Measurements from ENCODE around the gene ISYNA1. TPM values are rescaled to one million over a fixed set of nuclear protein-coding genes. Genes with fewer than 3 reads are reported as not detected.

ISYNA1 gene
- total and polyA plus RNA-seq, 2 of the 13 experiments (the other 11 are each of a cell fraction or from before 2014, with no cell fraction given): 29.6 to 48.5 TPM

GRCh38 chr19:18408053-18408476 lies 29.9 kb downstream of the ISYNA1 start (continued):
- TF ChIP-seq ZFP36L2 (CRISPR knock-in tag; IDR thresholded peaks at IDR 0.05): no peak
- TF ChIP-seq RORA (CRISPR knock-in tag; IDR thresholded peaks at IDR 0.05): no peak
- no peak for TF ChIP-seq IRF9 (CRISPR knock-in tag; IDR thresholded peaks at IDR 0.05; ENCODE audit: borderline replicate concordance)
- TF ChIP-seq TMF1 (CRISPR knock-in tag; IDR thresholded peaks at IDR 0.05; ENCODE audit: low read depth): no peak

- FAIRE-seq (no peak), DNase-seq (ENCODE audit: low spot score) (no peak), ATAC-seq (no peak)
- no peak overlapping the region for H3K4me3 ChIP-seq (replicated peaks in 1 of 3; ENCODE audit: insufficient read depth in 1 of 3, low read depth in 2 of 3, low read length in 3 of 3)
- no peak overlapping the region for H3K27ac ChIP-seq (ENCODE audit: extremely low read length, insufficient read depth, low read length)
- H4K20me1 ChIP-seq (ENCODE audit: insufficient read depth, low read length): no peaks in the 10 kb centered on the region
- WGBS (ENCODE audit: low lambda C conversion rate): 86% methylated on average over 9 of the region's 9 CpGs
- H3K79me2 ChIP-seq (ENCODE audit: insufficient read depth, low read length): no peaks in the 10 kb centered on the region
- H3K4me1 ChIP-seq (ENCODE audit: insufficient read depth, low read length): peaks cover 50% of the 10 kb centered on the region
- no peak overlapping the region for H3K4me2 ChIP-seq (ENCODE audit: low read depth, low read length)
- no peaks in the 10 kb centered on the region for H3K36me3 ChIP-seq (replicated peaks in 1 of 2; ENCODE audit: control insufficient read depth in 1 of 2, insufficient read depth in 2 of 2, low read length in 2 of 2)
- POLR2A ChIA-PET: no interaction called here
- BruUV-seq (replicated peaks): no TSS peak
- no peaks in the 10 kb centered on the region for H3K27me3 ChIP-seq (ENCODE audit: control insufficient read depth in 1 of 2, insufficient read depth in 2 of 2, low read length in 2 of 2)
- H2AFZ ChIP-seq (ENCODE audit: low read length): no peak overlapping the region
- H3K9ac ChIP-seq (ENCODE audit: insufficient read depth, low read depth, low read length): no peak overlapping the region
- intact Hi-C loops (cut with micrococcal nuclease; ENCODE audit: unreplicated experiment): no loop called here
- TF ChIP-seq RFX1 (IDR thresholded peaks at IDR 0.05) (no peak), AHDC1 (CRISPR knock-in tag; IDR thresholded peaks at IDR 0.05; ENCODE audit: borderline replicate concordance) (no peak), POLR2AphosphoS5 (IDR thresholded peaks at IDR 0.05; ENCODE audit: low read depth, low read length) (no peak), ZNF768 (CRISPR knock-in tag; IDR thresholded peaks at IDR 0.05) (peak; percentile 72), NFAT5 (CRISPR knock-in tag; IDR thresholded peaks at IDR 0.05) (no peak), U2AF2 (IDR thresholded peaks at IDR 0.05; ENCODE audit: low read depth, low read length) (no peak), ZNF790 (CRISPR knock-in tag; IDR thresholded peaks at IDR 0.05; ENCODE audit: borderline replicate concordance) (no peak)
- CTCF ChIA-PET (ENCODE audit: low intra/inter-chr PET ratio, low total read pairs): interaction anchor here (2.3 kb wide), 1 partner anchor 19 kb away, joined by 8 read pairs; no protein-coding TSS in a partner anchor
- no peaks in the 10 kb centered on the region for H3K9me3 ChIP-seq (ENCODE audit: low read length)
- in situ Hi-C loops (cut with HindIII; ENCODE audit: extremely low pct_ligation_motif_present, low pct_unique_long_range_greater_than_20kb): loop anchor here (10.0 kb wide), 1 partner anchor 62 kb away; the partner anchor contains the start of gene PGPEP1
Measured at GRCh38 chr19:18406749-18407148, 31.2 kb downstream of the ISYNA1 start.
